GM10847 (cell line): ENCODE measurements around the gene CUBN.

Experiments
- POLR2A ChIP-seq: IDR thresholded peaks from 2 replicates; pipeline ENCODE4 v1.6.1; 2011; ENCODE audit not compliant: insufficient read length; ENCODE audit errors: extremely low read depth

Gene CUBN

DNA sequence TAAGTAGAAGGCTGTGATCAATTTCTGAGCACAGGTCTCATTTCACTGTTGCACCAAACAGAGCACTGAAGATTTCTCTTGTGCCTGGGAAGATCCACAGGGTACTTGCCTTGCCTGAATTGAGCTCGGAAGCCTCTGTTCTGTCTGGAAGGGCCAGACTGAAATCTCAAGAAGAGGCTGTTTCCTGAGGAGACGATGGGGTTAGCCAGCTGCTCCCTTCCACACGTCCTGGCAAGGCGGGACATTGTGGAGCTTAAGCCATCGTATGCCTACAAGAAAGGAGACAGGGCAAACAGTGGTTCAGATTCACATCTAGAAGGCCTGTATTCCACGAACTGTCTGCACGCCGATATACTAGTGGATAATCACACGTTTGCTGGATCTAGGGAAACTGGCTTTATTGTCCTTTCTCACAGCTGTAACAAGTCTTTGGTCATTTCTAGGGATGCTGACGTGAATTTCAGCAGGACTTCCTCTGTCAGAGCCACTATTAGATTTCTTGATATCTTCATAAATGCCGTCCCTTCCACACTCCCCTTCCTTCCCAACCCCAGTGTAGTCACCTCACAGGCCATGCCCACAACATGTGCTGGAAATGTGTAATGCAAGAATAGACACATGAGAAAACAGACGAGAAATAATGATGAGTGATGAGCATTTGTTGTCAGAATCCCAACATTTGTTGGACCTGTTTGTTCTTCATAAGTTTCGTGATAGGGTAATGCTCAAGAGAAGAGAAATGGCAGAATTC, 175.2 kb downstream of the CUBN start:
- TF ChIP-seq POLR2A = no peak

GRCh38 chr10:16953270-16953669, 176.3 kb downstream of the CUBN start:
- TF ChIP-seq POLR2A = no peak

GRCh38 chr10:16952610-16953009, 177.0 kb downstream of the CUBN start:
- no peak for TF ChIP-seq POLR2A

GRCh38 chr10:16952080-16952479, 177.5 kb downstream of the CUBN start:
- TF ChIP-seq POLR2A = no peak

GRCh38 chr10:16950656-16951601, 178.7 kb downstream of the CUBN start:
- no peak for TF ChIP-seq POLR2A

GRCh38 chr10:16949816-16950215, 179.8 kb downstream of the CUBN start:
- TF ChIP-seq POLR2A = no peak

- TF ChIP-seq POLR2A = no peak
These were observed 181.2 kb downstream of the CUBN start for GRCh38 chr10:16948361-16948760.

GRCh38 chr10:16947069-16947468, 182.5 kb downstream of the CUBN start:
- no peak for TF ChIP-seq POLR2A

- no peak for TF ChIP-seq POLR2A
These were observed 184.0 kb downstream of the CUBN start for GRCh38 chr10:16945593-16945992.

DNA sequence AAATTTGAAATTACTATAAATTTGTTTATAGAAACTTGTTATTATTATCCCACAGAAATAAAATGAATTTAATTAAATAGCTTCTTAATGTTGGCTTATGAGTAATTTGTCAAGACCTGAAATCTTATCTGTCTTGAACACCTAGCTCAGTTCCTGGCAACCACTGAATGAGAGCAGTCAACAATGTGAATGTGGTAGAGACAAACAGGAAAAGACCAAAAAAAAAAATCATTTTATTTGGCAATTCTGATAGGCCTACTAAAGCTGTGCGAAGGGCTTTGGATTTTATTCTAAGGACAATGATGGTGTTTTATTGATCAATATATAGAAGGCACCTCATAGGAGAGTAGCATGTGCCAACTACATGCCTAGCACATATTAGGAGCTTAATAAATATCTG, 184.6 kb downstream of the CUBN start:
- TF ChIP-seq POLR2A = no peak

DNA sequence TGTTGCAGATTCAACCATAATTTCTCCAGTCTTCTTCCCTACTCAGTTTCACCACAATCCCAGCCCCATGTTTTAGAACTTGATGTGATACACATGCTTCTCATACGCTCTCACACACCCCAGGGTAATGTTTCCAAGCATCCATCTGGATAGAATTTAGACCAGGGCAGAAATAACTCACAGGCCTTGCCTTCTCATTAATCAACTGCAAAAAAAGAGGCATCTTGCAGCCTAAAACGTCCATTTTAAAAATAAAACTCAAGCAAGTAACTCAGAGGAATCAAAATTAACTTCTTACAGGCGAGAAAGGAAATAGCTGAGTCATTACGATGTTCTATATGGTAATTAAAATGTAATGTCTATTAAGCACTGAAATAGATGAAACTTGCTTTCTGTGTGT, 185.2 kb downstream of the CUBN start:
- no peak for TF ChIP-seq POLR2A

- no peak for TF ChIP-seq POLR2A
These were observed 186.0 kb downstream of the CUBN start for GRCh38 chr10:16943295-16944285.

- TF ChIP-seq POLR2A = no peak
These were observed 187.1 kb downstream of the CUBN start for GRCh38 chr10:16942381-16943078.

DNA sequence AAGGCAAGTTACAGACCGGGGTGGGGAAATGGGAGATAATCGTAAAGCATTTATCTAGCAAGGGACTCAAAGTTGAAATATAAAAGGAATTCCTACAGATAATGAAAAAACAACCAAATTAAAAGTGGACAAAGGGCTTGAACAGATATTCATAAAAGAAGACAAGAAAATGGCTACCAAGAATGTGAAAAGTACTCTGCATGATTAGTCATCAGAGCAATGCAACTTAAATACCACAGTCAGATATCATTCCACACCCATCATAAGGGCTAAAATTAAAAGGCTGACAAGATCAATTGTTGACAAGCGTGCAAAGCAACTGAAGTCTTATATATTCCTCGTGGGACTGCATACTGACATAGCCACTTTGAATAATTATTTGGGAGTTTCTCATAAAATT, 187.7 kb downstream of the CUBN start:
- no peak for TF ChIP-seq POLR2A
